ENCODE measurements around the gene YEATS2.

DNA sequence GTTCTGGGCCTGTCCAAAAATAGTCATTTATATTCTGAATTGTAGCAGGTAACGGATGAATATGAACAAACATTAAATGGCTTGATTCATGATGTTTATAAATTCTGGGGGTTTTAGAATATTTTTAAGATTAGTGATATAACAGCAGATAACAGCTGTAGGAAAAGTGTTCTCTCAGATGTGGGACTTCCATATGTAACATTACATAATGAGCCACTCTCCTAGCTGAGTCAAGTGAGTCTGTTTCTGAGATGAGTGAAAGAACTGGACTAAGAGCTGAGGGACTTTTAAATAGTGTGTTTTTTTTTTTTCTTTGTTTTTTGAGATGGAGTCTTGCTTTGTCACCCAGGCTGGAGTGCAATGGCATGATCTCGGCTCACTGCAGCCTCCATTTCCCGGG lies 13.9 kb downstream of the YEATS2 start:
- TF ChIP-seq POLR2AphosphoS5 (IDR thresholded peaks at IDR 0.05; ENCODE audit: low read depth, low read length) (no peak), TAF1 (IDR thresholded peaks at IDR 0.05; ENCODE audit: borderline replicate concordance, low read depth, low read length) (no peak), POLR2A (IDR thresholded peaks at IDR 0.05; ENCODE audit: low read depth, low read length) (no peak)
